ENCODE results near the gene PARP8.

DNA sequence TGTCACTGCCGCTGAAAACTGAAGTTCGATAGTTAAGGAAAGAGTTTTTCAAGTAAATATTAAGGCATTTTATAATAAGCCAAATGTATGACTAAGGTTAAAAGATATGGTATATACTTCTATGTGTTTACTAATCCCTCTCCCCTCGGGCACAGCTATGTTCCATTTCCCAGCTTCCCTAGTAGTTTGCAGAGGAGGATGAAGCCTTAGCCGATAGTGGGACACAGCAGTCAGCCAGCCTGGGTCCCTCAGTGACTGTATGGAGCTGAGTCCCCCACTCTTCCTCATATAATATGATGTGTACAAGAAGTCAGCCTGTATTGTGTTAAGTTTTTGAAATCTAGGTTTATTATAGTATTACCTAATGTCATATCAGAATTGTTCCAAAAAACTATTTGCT lies 55.8 kb downstream of the PARP8 start:
- TF ChIP-seq, protein P1, sequence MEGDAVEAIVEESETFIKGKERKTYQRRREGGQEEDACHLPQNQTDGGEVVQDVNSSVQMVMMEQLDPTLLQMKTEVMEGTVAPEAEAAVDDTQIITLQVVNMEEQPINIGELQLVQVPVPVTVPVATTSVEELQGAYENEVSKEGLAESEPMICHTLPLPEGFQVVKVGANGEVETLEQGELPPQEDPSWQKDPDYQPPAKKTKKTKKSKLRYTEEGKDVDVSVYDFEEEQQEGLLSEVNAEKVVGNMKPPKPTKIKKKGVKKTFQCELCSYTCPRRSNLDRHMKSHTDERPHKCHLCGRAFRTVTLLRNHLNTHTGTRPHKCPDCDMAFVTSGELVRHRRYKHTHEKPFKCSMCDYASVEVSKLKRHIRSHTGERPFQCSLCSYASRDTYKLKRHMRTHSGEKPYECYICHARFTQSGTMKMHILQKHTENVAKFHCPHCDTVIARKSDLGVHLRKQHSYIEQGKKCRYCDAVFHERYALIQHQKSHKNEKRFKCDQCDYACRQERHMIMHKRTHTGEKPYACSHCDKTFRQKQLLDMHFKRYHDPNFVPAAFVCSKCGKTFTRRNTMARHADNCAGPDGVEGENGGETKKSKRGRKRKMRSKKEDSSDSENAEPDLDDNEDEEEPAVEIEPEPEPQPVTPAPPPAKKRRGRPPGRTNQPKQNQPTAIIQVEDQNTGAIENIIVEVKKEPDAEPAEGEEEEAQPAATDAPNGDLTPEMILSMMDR (IDR thresholded peaks at IDR 0.05), result no peak
- no peak for TF ChIP-seq POLR2AphosphoS5 (IDR thresholded peaks at IDR 0.05)
